Measurements from ENCODE around the gene DET1. TPM values are rescaled to one million over a fixed set of nuclear protein-coding genes. Genes with fewer than 3 reads are reported as not detected.

DET1 gene
- total and polyA plus RNA-seq, 9 donors: 10.0 to 22.8 (median 14.2) TPM

- Histone ChIP-seq H3K27me3 (no peaks in the 10 kb centered on the region), H3K9me3 (no peaks in the 10 kb centered on the region), H3K36me3 (no peaks in the 10 kb centered on the region), H3K27ac (no peak overlapping the region), H3K4me3 (no peak overlapping the region), H3K4me1 (ENCODE audit: insufficient read depth) (no peaks in the 10 kb centered on the region)
- WGBS, 3 donors: 60 to 73% (median 67%) methylated on average over 11 of the region's 11 CpGs
- TF ChIP-seq POLR2A (IDR thresholded peaks at IDR 0.05): no peak
- TF ChIP-seq EP300 (IDR thresholded peaks at IDR 0.05): no peak
- no peak for TF ChIP-seq CTCF (IDR thresholded peaks at IDR 0.05)
- DNase-seq: no peak
- intact Hi-C loops (cut with DNase I): no loop called here
These were observed 49.2 kb downstream of the DET1 start for GRCh38 chr15:88497109-88497765.

- intact Hi-C loops (cut with DNase I): no loop called here
- DNase-seq: no peak
- Histone ChIP-seq H3K4me3 (no peak overlapping the region), H3K4me1 (ENCODE audit: insufficient read depth) (no peaks in the 10 kb centered on the region), H3K9me3 (no peaks in the 10 kb centered on the region), H3K27me3 (no peaks in the 10 kb centered on the region), H3K36me3 (no peaks in the 10 kb centered on the region), H3K27ac (no peak overlapping the region)
- TF ChIP-seq POLR2A (IDR thresholded peaks at IDR 0.05) (no peak), EP300 (IDR thresholded peaks at IDR 0.05) (no peak), CTCF (IDR thresholded peaks at IDR 0.05) (no peak)
- WGBS, 3 donors: 86 to 88% (median 86%) methylated on average over 10 of the region's 10 CpGs
These were observed 52.6 kb downstream of the DET1 start for GRCh38 chr15:88493844-88494243.

- intact Hi-C loops (cut with DNase I): no loop called here
- no peaks in the 10 kb centered on the region for H3K36me3 ChIP-seq
- H3K4me1 ChIP-seq (ENCODE audit: insufficient read depth): no peaks in the 10 kb centered on the region
- DNase-seq: no peak
- no peak overlapping the region for H3K4me3 ChIP-seq
- 71 to 75% (median 73%) methylated on average over 10 of the region's 10 CpGs for WGBS, 3 donors
- no peak for TF ChIP-seq CTCF (IDR thresholded peaks at IDR 0.05)
- TF ChIP-seq POLR2A (IDR thresholded peaks at IDR 0.05): no peak
- TF ChIP-seq EP300 (IDR thresholded peaks at IDR 0.05): no peak
- H3K9me3 ChIP-seq: no peaks in the 10 kb centered on the region
- H3K27me3 ChIP-seq: no peaks in the 10 kb centered on the region
- no peak overlapping the region for H3K27ac ChIP-seq
These were observed 55.3 kb downstream of the DET1 start for GRCh38 chr15:88491158-88491557.

GRCh38 chr15:88490036-88490435 is 56.4 kb downstream of the DET1 start:
- Histone ChIP-seq H3K9me3 (no peaks in the 10 kb centered on the region), H3K4me1 (ENCODE audit: insufficient read depth) (no peaks in the 10 kb centered on the region), H3K4me3 (no peak overlapping the region), H3K27me3 (no peaks in the 10 kb centered on the region), H3K36me3 (no peaks in the 10 kb centered on the region), H3K27ac (no peak overlapping the region)
- no peak for DNase-seq
- WGBS, 3 donors: 87 to 95% (median 93%) methylated on average over 3 of the region's 3 CpGs
- intact Hi-C loops (cut with DNase I): no loop called here
- TF ChIP-seq CTCF (IDR thresholded peaks at IDR 0.05) (no peak), EP300 (IDR thresholded peaks at IDR 0.05) (no peak), POLR2A (IDR thresholded peaks at IDR 0.05) (no peak)

Measured in ovary (tissue), 9 donors.